Measurements from ENCODE around the gene AK4.
A peak's percentile ranks its signal among the peaks of the same experiment; 100 is the strongest.
"Not testable (repeated sequence)": the region's sequence is repeated elsewhere in the genome, so short reads cannot be mapped to it uniquely, and the experiment has no call there.

Gene AK4

DNA sequence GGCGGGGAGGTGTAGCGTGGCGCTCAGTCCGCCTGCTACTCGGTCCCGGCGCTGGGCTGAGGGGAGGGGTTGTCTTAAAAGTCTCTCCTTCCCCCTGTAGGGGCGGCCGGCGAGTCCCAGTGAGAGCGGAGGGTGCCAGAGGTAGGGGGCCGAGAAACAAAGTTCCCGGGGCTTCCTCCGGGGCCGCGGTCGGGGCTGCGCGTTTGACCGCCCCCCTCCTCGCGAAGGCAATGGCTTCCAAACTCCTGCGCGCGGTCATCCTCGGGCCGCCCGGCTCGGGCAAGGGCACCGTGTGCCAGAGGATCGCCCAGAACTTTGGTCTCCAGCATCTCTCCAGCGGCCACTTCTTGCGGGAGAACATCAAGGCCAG lies at the start of gene AK4:
Gene AK4, plus strand, starts transcription at position 26 of the 370 bp plus-strand sequence. Its CDS starts 205 bp downstream, at position 231.
- not testable (repeated sequence) for DNase-seq

DNA sequence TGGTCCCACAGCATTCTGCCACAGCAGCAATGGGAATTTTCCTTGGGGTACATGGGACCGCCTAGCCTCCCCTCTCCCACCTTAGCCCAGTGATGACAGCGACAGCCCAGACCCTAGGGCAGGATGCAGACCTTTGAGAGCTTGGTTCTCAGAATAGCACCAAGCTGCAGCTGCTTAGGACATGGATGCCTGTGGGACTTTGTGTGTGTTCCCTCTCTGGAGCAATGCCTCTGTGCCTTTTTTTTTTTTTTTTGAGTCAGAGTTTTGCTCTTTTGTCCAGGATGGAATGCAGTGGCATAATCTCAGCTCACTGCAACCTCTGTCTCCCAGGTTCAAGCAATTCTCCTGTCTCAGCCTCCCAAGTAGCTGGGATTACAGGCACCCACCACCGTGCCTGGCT lies 44.2 kb upstream of the AK4 start:
- DNase-seq, result no peak

DNA sequence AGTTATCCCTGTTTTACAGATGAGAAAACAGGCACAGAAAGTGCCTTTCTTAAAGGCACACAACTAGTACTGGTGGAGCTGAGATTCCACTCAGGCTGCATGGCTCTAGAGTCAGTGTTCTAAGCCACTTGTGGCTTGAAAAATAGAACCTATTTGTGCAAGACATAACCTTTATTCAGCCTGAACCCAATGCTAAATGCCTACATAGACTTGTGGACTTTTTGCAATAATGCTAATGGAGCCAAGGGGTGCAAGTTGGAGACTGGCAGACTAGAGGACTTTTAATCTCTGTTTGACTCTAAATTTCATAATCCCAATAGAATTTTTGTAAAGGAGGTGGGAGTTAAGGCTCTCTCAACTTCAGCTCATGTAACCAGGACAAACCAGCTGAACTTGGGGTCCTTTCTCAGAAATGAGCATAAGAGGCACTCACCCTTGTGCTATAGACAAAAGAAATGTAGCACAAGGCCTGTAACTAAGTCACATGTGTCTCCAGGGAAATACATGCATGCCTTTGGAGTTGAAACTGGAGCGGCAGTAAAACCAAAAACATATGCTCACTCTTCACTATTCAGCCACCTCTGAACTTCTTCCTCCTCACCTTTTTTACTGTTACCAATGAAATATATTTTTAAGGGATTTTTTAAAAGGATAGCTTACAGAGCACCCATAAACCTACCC lies 43.0 kb upstream of the AK4 start:
- no peak for DNase-seq

DNA sequence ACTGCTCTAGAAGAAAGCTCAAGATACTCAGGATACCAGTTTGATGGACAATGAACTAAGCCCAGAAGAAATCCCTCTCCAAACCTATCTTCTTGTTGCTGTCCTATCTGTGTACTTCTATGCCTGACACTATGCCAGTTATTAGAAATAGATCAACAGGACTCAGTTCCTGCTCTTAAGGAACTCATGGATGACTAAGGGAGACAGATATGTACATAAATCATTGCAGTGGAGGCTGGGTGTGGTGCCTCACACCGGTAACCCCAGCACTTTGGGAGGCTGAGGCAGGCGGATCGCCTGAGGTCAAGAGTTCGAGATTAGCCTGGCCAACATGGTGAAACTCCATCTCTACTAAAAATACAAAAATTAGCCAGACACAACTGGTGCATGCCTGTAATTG lies 42.4 kb upstream of the AK4 start:
- DNase-seq, result no peak

DNA sequence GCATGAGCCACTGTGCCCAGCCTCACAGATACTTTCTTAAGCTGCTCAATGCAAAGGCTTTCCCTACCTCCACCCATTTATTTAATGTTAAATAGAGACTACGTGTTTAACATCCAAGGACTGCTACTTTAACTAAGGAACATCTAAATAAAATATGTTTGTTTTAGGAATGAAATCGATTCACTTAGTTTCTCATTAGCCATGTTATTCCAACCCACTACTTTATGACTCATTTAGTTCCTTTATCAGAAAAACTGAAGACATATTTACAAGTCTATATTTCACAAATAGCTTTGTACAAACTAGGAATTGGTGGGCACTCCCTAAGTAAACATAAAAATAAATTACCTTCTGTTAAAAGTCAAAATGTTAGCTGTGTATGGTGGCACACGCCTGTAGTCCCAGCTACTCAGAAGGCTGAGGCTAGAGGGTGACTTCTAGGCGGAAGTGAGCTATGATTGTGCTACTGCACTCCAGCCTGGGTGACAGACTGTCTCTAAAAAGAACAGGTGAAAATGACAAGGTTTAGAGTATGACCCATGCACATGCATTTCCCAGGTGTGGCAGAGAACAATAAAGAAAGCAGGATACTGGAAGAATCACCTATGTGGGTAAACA lies 39.9 kb upstream of the AK4 start:
- DNase-seq, result no peak

DNA sequence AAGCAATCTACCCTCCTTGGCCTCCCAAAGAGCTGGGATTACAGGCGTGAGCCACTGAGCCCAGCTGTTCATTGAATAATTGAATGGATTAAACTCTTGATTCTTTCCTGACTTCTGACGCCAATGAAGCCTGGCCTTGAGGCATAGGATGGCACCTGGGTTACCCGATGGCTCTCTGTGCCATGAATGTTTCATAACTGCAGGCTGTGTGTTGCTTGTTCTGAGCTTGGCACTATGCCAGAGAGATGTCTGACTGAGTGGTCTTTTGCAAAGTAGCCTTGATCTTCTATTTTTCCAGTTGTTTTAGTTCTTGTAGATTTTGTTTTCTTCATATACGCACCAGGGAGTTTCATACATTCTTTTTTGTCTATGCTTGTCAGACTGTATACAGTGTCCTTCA lies 38.5 kb upstream of the AK4 start:
- no peak for DNase-seq

DNA sequence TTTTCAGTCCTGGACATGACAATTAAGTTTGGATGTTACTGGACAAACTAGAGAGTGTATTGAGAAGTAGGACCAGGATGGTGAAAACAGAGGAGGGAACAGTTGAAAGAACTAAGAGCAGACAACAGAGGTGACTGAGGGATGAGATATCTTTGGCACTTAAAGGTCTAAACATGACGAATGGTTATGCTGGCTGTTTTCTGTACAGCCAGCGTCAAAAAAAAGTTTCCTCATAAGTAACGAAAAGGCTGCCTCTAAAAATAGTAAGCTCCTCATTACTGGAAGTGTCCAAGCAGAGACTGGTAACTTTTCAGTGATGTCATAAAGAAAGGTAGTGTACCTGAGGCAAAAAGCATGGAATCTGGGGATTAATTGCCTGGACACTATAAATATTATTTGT lies 35.2 kb upstream of the AK4 start:
- no peak for DNase-seq

DNA sequence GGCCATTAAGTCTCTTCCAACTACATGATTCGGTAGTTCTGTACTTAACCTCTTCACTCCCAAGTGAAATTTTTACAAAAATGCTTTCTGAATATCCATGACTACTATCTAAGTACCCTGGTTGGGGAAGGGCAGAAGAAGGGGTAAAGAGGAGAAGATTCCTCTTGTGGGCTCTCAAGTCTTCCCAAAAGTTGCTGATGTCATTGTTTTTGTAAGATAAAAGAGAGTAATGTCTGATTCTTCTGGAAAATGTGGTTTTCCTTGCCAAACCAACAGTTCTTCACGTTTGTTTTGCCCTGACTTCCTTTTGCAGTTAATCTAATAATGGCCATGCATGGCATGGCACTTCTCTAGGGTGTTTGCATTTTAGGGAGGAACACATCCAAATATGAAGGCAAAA lies 34.7 kb upstream of the AK4 start:
- no peak for DNase-seq

DNA sequence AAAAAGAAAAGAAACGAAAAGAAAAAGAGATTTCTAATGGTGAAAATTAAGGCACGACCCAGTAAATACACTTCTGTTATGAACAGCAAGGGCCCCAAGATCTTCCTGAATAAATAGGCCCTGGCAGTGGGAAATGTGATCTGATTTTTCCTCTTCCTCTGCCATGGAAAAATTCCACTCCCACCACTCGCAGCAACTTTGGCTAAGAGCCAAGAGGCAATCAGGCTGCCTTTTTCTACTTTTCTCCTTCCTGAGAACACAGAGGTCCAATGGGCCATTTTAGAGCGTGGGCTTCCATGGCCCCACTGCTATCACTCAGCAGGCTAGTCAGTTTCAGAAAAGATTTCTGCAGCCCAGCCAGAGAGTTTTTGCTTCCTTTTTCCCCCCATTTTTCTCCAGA lies 33.7 kb upstream of the AK4 start:
- DNase-seq, result no peak

DNA sequence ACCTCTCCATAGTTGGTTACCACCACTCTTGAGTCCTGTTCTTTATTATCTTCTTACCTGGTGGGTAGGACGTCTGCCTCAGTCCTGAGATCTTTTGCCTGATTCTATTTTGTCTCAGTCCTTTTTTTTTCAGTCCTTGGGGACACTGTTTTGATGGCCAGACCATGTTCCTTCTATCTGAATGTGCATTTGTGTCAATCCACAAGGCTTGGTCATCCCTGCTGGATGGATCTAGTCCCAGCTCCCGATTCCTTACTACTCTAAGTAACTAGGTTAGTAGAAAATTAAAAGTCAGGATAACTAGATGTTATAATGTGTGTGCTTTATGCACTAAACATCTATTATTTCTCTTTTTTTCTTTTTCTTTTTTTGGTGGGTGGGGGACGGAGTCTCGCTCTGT lies 28.1 kb upstream of the AK4 start:
- no peak for DNase-seq

DNA sequence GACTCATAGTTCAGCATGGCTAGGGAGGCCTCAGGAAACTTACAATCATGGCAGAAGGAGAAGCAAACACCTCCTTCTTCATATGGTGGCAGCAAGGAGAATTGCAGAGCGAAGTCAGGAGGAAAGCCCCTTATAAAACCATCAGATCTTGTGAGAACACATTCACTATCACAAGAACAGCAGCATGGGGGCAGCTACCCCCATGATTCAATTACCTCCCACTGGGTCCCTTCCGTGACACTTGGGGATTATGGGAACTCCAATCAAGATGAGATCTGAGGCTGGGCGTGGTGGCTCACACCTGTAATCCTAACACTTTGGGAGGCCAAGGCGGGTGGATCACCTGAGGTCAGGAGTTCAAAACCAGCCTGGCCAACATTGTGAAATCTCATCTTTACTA lies 18.9 kb upstream of the AK4 start:
- DNase-seq, result not testable (repeated sequence)

DNA sequence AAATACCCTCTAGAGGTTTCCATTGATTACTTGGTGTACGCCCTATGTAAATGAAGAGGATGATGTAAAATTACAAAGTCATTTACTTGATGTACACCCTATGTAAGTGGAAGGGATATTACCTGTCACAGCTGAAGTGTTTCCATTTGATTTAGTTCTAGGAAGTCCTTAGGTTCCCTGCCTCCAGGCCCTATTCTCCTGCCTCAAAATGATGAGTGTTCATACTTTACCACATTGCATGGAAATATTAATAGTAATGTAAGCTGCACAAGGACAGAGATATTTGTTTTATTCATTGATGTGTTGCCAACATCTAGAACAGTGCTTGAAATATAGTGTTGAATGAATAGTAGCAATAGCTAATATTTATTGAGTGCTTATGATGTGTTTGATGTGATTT lies 9.5 kb upstream of the AK4 start:
- no peak for DNase-seq

DNA sequence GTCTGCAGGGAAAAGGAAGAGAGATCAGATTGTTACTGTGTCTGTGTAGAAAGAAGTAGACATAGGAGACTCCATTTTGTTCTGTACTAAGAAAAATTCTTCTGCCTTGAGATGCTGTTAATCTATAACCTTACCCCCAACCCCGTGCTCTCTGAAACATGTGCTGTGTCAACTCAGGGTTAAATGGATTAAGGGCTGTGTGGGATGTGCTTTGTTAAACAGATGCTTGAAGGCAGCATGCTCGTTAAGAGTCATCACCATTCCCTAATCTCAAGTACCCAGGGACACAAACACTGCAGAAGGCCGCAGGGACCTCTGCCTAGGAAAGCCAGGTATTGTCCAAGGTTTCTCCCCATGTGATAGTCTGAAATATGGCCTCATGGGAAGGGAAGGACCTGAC lies 8.2 kb upstream of the AK4 start:
- not testable (repeated sequence) for DNase-seq

DNA sequence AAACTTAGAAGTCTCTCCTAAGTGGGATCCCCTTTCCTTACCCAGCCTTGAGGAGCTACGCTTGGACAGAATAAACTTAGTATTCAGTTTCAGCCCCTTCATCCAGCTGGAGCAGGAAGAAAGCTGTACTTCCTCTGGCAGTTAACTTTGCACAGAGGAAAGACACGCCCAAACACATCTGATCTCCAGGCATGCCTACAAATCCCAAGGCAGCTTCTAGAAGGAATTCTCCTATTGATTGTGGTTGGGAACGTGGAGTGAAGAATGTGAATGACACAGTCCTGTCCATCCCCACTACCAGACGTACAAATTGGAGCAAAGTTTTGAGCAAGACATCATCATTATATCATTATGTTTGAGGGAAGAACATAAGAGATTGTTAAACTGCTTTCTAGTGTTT lies 6.6 kb upstream of the AK4 start:
- no peak for DNase-seq

DNA sequence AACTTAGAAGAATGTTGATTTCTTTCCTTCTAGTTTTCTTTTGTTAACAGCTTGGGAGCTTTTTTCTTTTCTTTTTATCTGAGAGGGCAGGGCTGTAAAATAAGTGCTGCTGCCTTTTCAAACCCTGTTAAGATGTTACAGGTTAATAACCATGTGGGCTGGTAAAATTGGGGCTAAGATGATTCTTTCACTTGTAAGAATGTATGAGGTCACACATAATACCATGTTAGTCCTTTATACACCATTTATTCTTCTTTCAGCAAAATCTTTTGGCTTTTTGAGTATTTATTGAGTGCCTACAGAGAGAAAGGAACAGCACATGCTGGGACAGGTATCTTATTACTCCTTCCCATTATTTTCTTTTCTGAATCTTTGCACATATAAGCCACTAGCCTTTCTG lies 6.1 kb upstream of the AK4 start:
- DNase-seq, result no peak

DNA sequence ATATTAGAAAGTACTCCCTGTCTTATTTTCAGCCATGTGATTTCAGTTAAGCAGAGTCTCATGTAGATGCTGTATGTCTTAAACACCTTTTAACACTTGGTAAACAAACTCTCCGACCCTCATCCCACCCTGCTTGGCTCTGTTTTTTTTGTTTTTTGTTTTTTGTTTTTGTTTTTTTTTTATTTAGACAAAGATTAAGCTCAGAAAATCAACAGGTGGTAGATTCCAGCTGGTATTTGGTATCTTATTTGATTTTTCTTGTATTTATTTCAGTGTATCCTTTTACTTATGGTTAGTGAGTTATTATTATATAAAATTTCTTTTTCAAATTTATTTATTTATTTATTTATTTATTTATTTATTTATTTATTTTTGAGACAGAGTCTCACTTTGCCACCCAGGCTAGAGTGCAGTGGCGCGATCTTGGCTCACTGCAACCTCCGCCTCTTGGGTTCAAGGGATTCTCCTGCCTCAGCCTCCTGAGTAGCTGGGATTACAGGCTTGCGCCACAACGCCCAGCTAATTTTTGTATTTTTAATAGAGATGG lies 4.8 kb upstream of the AK4 start:
- DNase-seq, result not testable (repeated sequence)

DNA sequence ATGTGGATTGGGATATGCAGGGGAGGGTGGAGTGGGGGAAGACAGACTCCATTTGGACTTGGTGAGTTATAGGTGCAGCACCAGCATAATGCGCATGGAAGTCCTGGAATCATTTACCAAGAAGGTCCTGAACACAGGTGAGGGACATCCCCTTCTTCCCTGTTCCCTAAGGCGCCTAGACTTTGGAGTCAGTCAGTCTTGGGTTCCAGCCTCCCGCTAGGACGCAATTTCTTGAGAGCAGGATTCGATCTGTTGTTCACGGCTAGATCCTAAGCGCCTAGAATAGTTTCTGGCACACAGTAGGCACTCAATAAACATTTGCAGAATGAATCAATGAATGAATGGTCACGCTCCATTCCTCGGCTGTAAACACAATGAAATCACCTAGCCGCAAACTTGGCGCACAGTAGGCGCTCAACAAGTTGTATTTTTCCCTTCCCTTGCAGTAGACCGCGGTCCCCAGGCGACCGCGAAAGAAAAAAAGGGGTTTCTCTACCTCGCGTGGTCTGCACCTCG lies 1.0 kb upstream of the AK4 start:
- DNase-seq, result no peak

DNA sequence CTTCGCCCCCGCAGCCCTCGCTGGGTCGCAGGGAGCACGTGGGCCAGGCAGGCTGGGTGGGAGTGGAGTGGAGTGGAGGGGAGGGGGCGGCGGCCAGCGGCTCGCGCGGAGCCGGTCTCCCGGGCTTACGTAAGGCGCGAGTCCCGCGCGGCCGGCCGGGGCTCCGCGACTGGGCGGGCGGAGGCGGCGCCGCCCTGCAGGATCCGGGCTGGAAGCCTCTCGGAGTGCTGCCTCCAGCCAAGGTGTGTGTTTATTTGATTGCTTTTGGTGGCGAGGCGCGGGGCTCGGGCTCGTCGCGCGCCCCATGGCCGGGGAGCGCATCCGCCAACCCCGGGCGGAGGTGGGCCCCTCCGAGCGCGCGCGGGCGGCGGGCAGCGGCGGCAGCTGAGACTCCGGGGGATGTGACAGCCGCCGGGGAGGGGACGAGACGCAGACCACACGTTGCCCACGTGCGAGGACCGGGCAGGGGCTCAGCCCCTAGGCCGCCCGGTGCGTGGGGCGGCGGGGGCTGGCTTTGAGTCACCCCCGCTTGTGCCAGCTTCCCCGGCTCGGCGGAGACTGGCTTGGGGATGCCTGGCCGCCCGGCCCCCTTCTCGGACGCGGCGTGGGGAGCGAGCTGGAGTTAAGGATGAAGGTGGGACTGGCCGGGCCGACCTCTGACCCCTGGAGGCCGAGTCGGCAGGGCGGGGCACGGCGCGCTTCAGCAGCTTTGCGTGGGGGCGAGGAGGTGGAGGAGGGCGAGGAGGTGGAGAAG lies 402 bp upstream of the AK4 start:
- peak; percentile 40 for DNase-seq

DNA sequence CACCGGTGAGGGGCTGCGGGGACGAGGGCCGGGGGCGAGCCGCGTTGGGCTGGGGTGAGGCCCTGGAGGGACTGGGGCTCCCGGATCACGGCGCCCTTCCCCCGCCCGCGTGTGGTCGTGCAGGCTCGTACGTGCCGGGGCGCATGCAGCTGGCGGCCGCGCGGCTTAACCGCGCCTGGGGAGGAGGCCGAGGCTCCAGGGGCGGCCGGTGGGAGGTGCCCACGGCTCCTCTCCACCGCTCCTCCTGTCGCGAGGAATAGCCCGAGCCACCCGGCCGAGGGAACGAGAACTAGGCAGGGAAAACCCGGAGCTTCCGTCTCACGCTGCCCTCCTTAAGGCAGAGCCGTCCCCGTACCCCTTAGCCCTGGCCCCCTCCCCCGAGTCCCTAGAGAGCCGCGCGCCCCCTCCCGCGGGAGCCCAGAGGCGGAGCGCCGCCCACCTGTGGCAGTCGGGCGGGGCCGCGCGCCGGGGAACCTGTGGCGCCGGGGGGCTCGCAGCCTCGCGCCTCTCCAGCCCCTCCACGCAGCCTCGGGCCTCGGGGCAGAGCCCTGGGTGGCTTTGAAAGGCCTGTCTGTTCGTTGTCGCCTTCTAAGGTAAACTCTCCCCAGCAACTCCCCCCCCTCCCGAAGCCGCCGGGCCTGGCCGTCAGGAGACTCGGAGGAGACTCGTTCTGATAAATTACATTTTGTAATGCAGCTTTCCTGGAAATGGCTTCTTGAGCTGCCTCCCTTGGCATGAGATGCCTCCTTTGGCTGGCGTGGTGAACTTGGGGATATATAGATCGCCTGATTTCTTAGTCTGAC lies 746 bp downstream of the AK4 start:
- DNase-seq, result peak; percentile 49

DNA sequence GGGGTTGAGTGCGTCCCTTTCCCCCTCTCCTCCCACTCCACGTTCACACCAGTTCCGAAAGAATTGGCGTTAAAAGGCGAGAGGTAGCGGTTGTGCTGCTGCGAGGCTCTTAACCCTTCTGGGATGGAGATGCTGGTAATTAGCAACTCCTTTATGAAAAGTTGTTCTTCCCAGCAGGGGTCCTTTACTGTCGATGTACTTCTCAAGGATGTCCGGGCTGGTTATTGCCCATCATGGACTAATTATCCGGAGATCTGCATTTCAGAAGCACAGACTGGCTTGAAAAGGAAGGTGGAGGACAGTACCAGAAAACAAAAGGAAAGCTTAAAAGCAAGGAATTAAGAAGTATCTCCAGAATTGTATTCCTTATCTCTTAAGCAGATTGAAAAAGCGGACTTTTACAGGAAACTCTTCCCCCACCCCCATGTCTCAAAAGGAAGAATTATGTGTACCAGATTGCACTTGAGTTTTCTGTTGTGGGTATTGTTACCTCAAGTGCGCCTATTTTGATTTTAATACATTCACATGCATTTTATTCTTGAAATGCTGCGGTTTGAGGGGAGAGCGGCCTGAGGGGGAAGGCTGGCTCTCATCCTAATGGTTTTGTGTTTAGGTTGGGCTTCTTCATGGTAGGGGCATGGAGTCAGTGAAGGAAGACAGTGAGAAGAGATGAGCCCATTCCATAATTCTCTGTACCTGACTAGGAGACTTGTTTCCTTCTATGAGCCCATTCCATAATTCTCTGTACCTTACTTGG lies 1.5 kb downstream of the AK4 start:
- no peak for DNase-seq

DNA sequence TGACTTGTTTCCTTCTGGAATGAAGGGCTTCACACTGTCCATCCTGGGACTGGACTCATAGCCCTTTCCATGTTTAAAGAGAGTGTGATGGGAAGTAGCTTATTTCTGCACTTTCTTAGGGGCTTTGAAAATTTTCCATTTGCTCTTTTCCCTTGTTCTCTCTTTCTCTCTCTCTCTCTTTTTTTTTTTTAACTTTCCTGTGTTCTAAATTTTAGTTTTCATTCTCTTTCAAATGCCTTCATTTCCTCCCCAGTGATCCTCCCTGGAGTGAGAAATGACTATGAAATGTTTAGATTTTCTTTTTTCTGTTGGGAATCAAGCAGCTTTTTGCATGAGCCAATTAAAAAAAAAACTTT lies 2.1 kb downstream of the AK4 start:
- DNase-seq, result no peak

DNA sequence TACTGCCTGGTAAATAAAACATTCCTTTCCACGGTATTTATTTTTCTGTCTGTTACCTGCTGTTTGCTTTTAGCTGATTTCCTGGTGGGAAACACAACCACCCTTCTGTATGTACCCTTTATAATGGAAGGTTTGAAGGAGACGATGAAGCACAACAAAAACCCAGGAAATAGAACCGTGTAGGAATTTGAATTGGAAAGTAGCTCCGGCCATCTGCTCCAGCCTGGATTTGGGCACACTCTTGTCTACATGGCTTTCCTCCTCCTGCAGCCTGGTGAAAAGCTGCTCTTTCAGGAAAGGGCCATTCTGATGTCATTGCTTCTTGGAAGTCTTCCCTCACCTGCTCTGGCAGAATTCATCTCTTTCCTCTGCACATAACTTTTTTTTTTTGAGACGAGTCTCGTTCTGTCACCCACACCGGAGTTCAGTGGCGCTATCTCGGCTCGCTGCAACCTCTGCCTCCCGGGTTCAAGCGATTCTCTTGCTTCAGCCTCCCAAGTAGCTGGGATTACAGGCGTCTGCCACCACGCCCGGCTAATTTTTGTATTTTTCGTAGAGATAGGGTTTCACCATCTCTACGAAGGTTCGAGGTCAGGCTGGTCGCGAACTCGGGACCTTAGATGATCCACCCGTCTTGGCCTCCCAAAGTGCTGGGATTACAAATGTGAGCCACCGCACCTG lies 2.7 kb downstream of the AK4 start:
- peak; percentile 90 for DNase-seq
